HL-60/S4 treated with phorbol 12-myristate 13-acetate at 8.2 ng/mL for 4 days and 3 days (cell line): ENCODE results near the gene ARHGEF19.
"Not testable (repeated sequence)": the region's sequence is repeated elsewhere in the genome, so short reads cannot be mapped to it uniquely, and the experiment has no call there.

Experiments used
- in situ Hi-C: fragments of 300-500 bp; cut with MboI; formaldehyde crosslinking; loops from 2 replicates; pipeline ENCODE4 v1.15.0; 2022; ENCODE audit warnings: low sequenced_read_pairs

Gene ARHGEF19

DNA sequence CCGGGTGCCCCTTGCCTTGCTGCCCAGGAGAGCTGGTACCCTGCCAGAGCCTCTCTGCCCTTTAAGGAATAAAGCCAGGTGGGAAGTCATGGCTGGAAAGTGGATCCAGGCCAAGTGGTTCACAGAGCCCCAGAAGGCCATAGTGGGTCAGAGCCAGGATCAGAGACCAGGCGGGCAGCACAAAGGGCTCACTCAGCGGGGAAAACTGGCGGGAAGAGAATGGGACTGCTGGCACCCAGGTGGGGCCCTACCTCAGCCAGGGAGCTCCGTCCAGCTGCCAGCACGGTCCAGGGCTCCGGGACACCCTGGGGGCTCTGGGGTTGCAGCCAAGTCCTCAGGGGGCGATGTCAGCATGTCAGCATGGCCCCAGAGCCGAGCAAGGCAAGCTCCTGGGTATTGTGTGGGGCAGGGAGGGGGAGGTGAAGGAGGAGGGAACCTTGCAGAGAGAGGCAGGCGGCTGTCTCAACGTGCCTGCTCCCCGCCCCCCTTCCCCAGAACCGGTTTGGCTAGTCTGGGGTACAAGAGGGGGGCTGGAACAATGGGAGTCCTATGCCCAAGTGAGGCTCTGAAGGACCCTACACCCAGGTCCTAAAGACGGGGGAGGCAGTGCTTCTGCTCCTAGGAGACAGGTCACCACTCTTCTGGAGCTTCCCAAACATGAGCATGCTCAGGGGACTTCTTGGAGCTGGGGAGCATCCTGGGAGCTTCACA is at the start of gene ARHGEF19:
Gene ARHGEF19 (minus strand): TSS at position 402 of the 711 bp plus-strand sequence. CDS start 3,598 bp downstream, outside the sequence.
- in situ Hi-C loops = no loop called here

DNA sequence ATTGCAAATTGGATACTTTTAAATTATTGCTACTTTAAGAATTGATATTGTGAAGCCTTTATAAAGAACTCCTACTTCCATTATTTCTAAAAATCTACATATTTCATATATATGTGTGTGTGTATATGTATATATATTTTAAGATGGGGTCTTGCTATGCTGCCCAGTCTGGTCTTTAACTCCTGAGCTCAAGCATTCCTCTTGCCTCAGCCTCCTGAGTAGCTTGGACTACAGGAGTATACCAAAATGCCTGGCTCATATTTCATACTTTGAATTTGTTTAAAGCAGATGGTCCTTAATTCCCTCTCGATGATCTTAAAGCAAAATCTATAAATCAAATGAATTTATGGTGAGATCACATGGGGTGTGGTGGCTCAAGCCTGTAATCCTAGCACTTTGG is 49.6 kb upstream of the ARHGEF19 start:
- in situ Hi-C loops = no loop called here

DNA sequence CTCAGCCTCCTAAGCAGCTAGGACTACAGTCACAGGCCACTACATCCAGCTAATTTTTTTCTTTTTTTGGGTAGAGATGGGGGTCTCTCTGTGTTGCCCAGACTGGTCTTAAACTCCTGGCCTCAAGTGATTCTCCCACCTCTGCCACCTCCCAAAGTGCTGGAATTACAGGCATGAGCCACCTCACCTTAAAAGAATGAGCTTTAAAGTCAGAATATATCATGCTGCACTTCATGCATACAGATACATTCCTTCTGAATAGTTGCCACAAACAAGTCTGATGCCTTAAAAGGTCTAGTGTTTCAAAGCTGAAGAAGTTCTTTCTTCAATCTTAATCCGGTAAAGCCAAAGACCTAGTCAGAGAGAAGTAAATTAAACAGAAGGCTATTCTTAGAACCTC is 48.4 kb upstream of the ARHGEF19 start:
- in situ Hi-C loops = no loop called here

DNA sequence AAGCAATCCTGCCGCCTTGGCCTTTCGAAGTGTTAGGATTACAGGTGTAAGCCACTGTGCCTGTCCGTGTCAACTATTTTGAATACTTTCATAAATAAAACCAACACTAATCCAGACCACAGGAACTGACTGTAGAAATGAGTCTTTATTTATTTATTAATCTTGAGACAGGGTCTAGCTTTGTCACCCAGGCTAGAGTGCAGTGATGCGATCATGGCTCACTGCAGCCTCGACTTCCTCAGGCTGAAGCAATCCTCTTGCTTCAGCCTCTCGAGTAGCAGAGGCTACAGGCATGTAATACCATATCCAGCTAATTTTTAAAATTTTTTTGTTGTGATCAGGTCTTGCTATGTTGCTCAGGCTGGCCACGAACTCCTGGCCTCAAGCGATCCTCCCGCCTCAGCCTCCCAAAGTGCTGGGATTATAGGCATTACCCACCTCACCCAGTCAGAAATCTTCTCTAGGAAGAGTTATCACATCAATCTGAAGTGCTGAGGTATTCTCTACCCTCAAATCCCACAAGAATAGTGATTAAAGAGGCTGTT is 46.2 kb upstream of the ARHGEF19 start:
- in situ Hi-C loops = no loop called here

DNA sequence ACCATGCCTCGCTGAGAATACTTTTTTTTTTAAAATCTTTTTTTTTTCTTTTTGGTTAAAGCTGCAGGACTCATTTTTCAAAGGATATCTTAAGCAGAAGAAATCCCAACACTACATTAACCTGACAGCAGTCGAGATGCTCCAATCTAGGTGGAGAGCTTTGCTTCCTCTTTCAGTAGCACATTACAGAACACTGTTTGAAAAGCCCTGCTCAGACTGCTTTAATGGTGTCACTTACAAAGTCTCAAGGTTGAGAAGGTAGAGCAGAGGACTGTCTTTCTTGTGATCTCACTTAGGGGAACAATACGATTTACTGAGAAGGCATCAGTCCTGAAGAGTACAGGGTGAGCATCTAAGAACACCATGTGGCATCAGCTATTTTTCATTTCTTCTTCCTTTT is 45.5 kb upstream of the ARHGEF19 start:
- in situ Hi-C loops = no loop called here

DNA sequence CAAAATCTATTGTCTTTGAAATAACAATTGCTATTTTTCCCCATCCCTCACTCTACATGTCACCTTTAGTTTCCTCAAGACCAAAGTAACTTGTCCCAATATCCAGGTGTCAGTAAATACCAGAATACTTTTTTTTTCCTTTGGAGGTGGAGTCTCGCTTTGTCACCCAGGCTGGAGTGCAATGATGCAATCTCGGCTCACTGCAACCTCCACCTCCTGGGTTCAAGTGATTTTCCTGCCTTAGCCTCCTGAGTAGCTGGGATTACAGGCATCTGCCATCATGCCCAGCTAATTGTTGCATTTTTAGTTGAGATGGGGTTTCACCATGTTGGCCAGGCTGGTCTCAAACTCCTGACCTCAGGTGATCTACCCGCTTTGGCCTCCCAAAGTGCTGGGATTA is 45.1 kb upstream of the ARHGEF19 start:
- in situ Hi-C loops = not testable (repeated sequence)

DNA sequence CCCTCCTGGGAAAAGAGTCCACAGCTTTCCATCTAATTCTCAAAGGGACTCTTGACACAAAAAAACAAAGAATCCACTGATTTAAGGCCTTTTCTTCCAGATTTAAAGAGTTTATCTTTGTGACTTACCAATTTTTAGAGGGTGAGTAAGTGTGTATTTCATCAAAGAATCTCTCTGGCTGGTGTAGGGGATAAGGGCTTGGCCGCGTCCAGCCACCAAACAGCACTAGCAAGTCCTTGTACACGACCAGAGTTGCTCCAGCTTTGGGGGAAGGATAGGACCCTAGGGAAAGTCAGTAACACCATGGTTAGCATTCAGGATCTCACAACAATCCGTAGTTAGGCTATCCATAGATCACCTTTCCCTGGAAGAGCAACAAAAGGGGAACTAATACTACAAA is 44.0 kb upstream of the ARHGEF19 start:
- in situ Hi-C loops = no loop called here

DNA sequence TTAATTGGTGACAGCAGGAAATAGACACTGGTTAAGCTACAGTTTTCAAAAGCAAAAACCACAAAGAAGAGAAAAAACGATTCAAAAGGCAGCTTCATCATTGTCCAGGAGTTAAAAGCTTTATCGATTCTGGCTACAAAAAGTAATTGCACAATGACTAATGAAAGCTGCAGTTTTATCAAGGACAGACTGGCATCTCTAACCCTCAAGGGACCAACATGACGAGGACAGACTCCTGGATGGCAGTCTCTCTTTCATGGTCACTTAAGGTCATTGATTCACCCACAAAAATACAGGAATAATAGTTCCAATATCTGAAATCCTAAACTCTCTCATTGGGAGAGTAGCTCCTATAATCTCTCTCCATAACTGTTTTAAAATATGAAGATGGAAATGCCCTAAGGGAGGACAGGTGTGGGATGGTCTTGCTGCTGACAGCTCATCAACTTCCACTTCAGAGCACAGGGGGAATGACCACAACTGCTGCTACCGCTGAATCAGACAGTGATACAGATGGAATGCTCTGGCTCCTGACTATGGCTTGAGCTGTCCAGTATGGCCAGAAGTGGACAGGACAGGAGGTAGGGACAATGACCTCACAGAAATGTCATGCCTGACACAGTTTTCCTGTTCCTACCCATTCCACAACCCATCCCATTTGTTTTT is 41.9 kb upstream of the ARHGEF19 start:
- in situ Hi-C loops = no loop called here

DNA sequence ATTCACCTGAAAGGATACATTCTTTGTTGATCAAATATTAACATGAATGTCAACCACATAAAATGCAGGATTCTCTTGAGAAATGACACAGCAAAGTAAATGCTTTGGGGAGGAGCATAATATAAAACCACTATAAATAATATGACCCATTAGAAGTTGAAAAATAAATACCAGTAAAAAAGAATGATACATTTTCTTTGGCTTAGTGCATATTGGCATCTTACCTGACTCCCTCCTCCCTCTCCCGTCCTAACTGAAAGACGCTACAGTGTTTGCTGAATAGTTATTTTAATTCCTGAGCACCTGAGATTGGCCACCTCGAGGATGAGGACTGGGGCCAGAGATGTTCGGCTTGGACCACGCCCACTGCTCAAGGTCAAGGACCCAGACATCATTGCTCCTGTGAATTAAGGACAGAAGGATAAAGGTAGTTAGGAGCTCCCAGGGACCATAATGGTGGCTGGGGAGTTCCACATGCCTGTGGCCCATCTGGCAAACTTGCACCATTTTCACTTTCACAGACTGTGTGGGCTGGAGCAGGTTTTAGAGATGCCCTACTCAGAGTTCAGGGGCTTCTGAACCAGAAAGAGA is 41.0 kb upstream of the ARHGEF19 start:
- in situ Hi-C loops = no loop called here

DNA sequence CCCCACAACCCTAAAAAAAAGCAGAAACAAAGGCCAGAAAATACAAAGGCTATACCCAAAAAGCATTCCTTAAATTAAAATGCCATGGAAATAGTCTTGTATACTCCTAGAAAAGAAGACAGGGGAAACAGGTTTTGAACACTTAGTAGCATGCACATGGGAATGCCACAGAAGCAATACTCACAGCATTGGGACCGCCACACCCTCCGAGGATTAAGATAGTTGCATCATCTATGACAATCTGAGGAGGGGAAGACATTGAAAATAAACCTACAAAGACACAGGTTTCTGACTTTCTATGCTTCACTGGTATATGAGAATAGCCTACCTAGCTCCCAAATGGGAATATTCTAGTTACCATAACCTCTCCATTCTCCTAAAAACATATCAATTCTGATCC is 40.5 kb upstream of the ARHGEF19 start:
- in situ Hi-C loops = no loop called here

DNA sequence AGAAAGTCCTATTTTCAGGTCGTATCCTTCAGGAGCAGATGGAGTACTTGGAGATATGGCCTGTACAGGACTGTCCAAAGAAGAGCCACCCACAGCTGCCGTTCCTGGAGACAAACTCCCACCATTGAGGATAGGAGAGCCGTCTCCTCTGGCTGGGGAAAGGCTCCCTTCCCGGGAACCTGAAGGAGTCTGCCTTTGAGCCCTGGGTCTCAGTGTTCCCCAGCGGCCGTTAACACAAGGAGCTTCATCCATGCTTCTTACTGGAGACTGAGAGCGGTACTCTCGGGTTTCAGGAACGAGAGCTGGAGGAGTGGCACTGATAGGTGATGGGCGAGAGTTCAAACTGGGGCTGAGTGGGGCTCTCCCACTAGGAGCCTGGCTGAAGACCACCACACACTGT is 38.9 kb upstream of the ARHGEF19 start:
- in situ Hi-C loops = no loop called here

DNA sequence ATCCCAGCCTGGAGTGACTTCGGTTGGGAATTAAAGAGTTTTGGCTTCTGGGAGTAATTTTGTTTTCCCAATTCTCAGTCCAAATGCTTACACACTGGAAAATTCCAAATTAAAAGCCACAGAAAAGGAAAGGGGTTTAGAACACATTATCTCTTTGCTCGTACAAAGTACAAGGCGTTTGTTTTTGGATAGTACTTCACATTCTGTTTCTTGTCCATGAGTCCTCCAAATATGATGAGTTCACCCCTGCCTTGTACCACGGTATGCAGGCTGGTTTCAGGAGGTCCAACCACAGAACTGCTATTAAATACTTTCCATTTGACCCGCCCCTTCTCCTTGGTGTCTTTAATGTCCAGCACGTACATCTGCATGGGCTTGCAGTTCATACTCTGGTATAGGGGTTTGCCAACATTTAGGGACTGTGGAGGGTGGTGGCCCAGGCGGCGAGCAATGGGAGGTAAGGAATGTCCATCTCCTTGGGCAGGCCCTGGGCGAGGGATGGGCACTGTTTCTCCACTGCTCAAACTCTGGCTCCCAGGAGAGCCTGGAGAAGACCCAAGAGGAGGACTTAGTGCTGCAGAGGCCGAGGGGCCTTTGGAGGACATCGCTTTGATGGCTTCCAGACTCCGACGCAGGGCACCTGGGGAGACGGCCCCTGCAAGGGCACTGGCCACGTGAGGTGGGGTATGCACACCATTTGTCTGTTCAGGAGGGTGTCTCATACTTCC is 38.2 kb upstream of the ARHGEF19 start:
- in situ Hi-C loops = no loop called here

DNA sequence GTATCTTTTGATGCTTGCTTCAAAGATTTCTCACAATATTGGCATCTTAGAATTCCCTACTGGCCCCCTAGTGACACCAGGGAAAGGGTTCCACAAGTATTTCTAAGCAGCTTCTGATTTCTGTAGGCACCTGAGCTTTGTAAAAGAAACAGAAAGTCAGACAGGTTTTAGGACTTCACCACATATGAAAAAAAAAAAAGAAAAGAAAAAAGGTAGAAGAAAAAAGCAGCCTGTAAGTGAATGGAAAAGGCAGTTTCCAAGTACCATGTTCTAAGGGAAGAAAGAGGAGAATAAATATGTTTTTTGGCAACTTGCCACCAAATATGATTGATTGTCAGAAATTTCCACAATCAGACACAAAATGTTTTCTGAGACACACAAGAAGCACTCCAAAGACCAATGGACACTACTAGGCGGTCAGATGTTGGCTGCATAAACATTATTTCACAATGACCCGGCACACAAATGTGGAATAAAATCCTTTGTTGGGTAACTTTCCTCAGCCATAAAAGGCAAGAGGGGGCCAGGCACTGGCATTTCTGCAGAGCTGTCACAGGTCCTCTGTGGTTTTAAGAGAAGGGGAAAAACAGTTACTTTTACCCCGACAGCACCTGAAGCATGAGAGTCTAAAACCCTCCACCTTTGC is 37.3 kb upstream of the ARHGEF19 start:
- in situ Hi-C loops = no loop called here

DNA sequence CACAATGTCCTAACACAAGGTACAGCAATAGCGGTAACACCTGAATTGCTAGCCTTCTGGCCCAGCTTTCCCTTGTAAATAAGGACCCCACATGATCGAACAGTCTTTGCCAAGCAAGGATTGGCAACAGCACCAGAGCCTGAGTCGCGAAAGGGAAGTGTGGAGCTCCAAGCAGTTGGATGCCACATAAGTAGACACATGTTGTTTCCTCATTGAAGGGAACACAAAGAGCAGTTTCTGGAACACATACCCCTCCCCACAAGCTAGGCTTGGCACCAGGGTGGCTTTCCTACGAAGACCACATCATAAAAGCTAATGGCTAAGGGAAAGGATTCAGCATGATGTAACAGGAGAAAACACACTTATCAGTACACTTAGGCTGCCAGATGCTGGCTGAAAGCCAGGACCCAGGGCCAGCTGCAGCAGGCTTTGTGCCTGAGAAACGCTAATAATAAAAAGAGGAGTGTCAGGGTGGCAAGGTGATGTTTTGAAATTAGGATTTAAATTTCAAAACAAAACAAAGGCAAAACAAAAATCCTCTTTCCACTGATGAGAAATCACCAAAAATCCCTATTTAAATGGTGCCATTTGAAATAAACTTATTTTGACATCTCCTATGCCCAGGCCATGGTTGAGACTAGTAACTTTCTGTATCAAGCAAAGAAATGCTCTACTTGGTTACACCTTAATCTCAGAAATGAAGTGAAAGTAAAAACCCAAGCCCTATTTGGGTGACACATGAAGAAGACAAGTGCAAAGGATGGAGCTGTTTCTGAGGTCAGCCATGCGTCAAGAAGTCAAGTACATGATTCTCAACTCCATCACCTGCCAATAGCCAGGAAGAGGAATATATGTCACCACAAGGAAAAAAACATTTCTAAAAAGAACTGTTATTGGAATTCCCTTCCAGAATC is 36.4 kb upstream of the ARHGEF19 start:
- in situ Hi-C loops = no loop called here

DNA sequence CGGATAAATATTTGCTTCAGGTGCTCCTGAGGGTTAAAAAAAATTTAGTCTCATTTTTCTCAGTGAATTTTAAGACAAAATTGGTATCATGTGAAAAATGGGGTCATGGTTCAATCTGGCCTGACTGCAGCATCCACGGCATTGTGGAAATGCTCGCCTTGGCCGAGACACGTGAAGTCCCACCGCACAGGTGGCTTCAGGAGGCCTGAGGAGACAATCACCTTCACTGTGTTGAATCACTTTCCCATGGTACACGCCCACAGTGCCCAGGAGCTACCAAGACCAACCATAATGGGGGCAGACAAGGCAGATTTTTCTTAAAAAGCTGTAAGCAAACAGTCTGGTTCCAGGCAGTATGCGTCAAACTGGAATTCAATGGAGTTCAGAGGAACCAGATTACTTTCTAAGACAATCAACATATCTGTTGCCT is 35.6 kb upstream of the ARHGEF19 start:
- in situ Hi-C loops = no loop called here

DNA sequence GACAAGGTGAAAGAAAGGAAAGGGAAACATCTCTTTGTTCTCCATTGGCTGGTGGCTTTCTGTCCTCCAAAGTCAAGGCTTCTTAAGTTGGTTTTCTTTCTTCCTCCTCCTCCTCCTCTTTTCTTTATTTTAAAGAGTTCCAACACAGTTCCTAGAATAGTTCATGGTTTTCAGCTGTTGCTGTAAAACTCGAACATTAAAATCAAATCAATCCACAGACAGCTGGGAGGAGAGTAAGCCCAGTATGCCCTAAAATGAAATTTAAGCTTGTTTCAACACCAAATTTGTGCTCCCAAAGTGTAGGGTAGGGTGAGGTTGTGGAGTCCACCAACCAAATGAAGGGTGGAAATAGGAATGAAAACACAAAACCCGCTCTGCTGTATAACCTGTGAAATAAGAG is 35.0 kb upstream of the ARHGEF19 start:
- in situ Hi-C loops = no loop called here

DNA sequence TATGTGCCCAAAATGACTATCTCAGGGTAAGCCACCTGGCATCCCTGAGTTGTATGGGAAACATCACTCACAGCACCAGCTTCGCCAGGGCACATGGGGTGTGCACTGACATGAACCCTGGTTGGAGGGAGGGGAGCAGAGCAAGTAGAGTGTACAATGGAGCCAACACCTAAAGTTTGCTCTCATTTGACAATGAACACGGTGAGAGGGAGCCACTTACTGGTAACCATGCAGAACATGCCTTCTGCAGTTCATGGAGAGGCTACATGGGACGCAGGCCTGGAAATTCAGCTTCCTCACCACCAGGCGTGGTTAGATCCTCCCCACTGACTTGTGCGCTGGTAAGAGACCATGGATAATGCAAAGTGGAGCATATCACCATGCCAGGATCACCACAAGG is 34.5 kb upstream of the ARHGEF19 start:
- in situ Hi-C loops = no loop called here

DNA sequence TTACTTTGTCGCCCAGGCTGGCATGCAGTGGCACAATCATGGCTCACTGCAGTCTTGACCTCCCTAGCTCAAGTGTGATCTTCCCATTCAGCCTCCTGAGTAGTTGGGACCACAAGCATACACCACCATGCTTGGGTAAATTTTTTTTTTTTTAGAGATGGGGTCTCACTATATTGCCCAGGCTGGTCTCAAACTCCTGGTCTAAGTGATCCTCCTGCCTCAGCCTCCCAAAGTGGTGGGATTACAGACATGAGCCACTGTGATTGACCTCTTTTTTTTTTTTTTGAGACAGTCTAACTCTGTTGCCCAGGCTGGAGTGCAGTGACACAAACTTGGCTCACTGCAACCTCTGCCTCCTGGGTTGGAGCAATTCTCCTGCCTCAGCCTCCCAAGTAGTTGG is 33.8 kb upstream of the ARHGEF19 start:
- in situ Hi-C loops = not testable (repeated sequence)

DNA sequence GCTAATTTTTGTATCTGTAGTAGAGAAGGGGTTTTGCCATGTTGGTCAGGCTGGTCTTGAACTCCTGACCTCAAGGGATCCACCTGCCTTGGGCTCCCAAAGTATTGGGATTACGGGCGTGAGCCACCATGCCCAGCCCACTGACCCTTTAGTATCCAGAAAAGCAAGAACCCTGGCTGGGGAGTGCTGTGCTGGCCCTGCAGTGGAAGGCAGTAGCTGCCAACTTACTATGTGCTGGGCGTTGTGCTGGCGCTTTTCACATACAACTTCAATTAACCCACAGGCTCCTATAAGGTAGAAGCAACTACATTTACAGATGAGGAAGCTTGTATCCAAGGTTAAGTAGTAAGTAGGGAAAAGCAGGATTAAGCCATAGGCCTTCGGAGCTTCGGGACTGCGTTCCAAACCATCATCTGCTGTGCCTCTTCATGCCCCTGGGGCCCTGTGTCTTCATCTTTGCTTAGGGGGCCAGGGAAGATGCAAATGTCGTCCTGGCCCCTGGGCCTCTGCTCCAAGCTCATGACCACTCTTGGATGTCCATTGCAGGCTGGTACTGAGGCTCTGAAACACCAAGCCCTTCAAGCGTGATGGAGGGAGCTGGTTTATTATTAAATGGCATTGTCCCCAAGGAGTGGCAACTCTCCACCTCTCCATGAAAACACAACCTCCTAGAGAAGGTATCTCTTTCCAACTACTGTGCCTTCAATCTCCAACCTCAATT is 33.2 kb upstream of the ARHGEF19 start:
- in situ Hi-C loops = no loop called here
